Smooth muscle cell (in vitro differentiated cells): ENCODE measurements around the gene SNN. TPM values are rescaled to one million over a fixed set of nuclear protein-coding genes. Genes with fewer than 3 reads are reported as not detected.

ENCODE experiments used
- DNase-seq: peaks from one replicate; lab custom pipeline; 2025; ENCODE audit not compliant: unreplicated experiment; lab: John Stamatoyannopoulos, UW
- H2AFZ ChIP-seq: fragments of 200-600 bp; sonication (generic); 2 replicates; pipeline ENCODE4 v1.6.0; 2016; ENCODE audit warnings: antibody characterized with exemption, low read depth, mild to moderate bottlenecking
- H3F3A ChIP-seq: fragments of 200-600 bp; sonication (generic); 2 replicates; pipeline ENCODE4 v1.6.0; 2017; ENCODE audit warnings: antibody characterized with exemption, low read depth
- H3K27ac ChIP-seq: fragments of 200-600 bp; sonication (generic); 2 replicates; pipeline ENCODE4 v1.5.1; 2016; ENCODE audit warnings: low read depth, mild to moderate bottlenecking
- H3K27me3 ChIP-seq: fragments of 200-600 bp; sonication (generic); 2 replicates; pipeline ENCODE4 v1.6.1; 2016; ENCODE audit warnings: low read depth, mild to moderate bottlenecking
- H3K36me3 ChIP-seq: fragments of 200-600 bp; sonication (generic); 2 replicates; pipeline ENCODE4 v1.5.1; 2016; ENCODE audit warnings: low read depth
- H3K4me1 ChIP-seq: fragments of 200-600 bp; sonication (generic); 2 replicates; pipeline ENCODE4 v1.5.1; 2016; ENCODE audit warnings: low read depth
- H3K4me2 ChIP-seq: fragments of 200-600 bp; sonication (generic); 2 replicates; pipeline ENCODE4 v1.6.0; 2016; ENCODE audit warnings: mild to moderate bottlenecking
- H3K4me3 ChIP-seq: fragments of 200-600 bp; sonication (generic); 2 replicates; pipeline ENCODE4 v1.5.1; 2016; ENCODE audit warnings: mild to moderate bottlenecking
- H3K79me2 ChIP-seq: fragments of 200-600 bp; sonication (generic); 2 replicates; pipeline ENCODE4 v1.6.0; 2016; ENCODE audit warnings: low read depth, mild to moderate bottlenecking
- H3K9ac ChIP-seq: fragments of 200-600 bp; sonication (generic); 2 replicates; pipeline ENCODE4 v1.6.0; 2016; ENCODE audit warnings: low read depth
- H3K9me3 ChIP-seq: fragments of 200-600 bp; sonication (generic); replicated peaks from 2 replicates; pipeline ENCODE4 v1.5.1; 2016; ENCODE audit warnings: low read depth
- H4K20me1 ChIP-seq: fragments of 200-600 bp; sonication (generic); 2 replicates; pipeline ENCODE4 v1.6.0; 2016; ENCODE audit warnings: low read depth
- CTCF ChIP-seq: fragments of 200-600 bp; sonication (generic); IDR thresholded peaks from 2 replicates; pipeline ENCODE4 v1.5.1; 2017; ENCODE audit warnings: borderline replicate concordance, mild to moderate bottlenecking, antibody characterized with exemption; ENCODE audit not compliant: insufficient read depth, poor library complexity, severe bottlenecking
- WGBS: methylation state at CpG from one replicate; pipeline ENCODE4 v1.1.7; 2016; ENCODE audit warnings: low lambda C conversion rate; 5-methylcytosine and 5-hydroxymethylcytosine counted together
- polyA plus RNA-seq: library from polyadenylated mRNA; unstranded; fragments of >200 nt; fragmentation: Nextera tagmentation; extraction: Ambion mirVana; gene quantifications from 2 replicates; pipeline ENCODE4 v1.2.1, GENCODE V29; 2016
- total RNA-seq: library from RNA; depleted of rRNA; stranded (reverse); fragments of >200 nt; gene quantifications from 2 replicates; pipeline ENCODE4 v1.2.3, GENCODE V29; 2014

Gene SNN
- total and polyA plus RNA-seq, 2 experiments from 2014 or later = 6.4 to 10.9 TPM

- DNase-seq = no peak
- WGBS = 89% methylated on average over 7 of the region's 7 CpGs
Measured at GRCh38 chr16:11698271-11698689, 30.0 kb downstream of the SNN start.

GRCh38 chr16:11699234-11699894 is 31.1 kb downstream of the SNN start:
- no peak for TF ChIP-seq CTCF
- H3K4me3 ChIP-seq = no peak overlapping the region
- no peak overlapping the region for H3K27ac ChIP-seq
- no peaks in the 10 kb centered on the region for H3F3A ChIP-seq
- no peaks in the 10 kb centered on the region for H3K4me1 ChIP-seq
- no peak overlapping the region for H2AFZ ChIP-seq
- H3K4me2 ChIP-seq = no peak overlapping the region
- H3K79me2 ChIP-seq = peaks cover 6% of the 10 kb centered on the region
- peaks cover 82% of the 10 kb centered on the region for H4K20me1 ChIP-seq
- no peaks in the 10 kb centered on the region for H3K27me3 ChIP-seq
- 92% methylated on average over 10 of the region's 10 CpGs for WGBS
- no peaks in the 10 kb centered on the region for H3K9me3 ChIP-seq
- DNase-seq = no peak
- no peak overlapping the region for H3K9ac ChIP-seq
- no peaks in the 10 kb centered on the region for H3K36me3 ChIP-seq

More at GRCh38 chr16:11698271-11698689, 30.0 kb downstream of the SNN start:
- Histone ChIP-seq H3K9me3 (no peaks in the 10 kb centered on the region), H3K79me2 (peaks cover 5% of the 10 kb centered on the region), H3K4me2 (no peak overlapping the region), H4K20me1 (peaks cover 80% of the 10 kb centered on the region), H3F3A (no peaks in the 10 kb centered on the region), H3K4me3 (no peak overlapping the region), H3K9ac (no peak overlapping the region), H2AFZ (no peak overlapping the region), H3K4me1 (no peaks in the 10 kb centered on the region), H3K36me3 (no peaks in the 10 kb centered on the region), H3K27me3 (no peaks in the 10 kb centered on the region), H3K27ac (no peak overlapping the region)
- no peak for TF ChIP-seq CTCF

GRCh38 chr16:11700264-11701029 is 32.2 kb downstream of the SNN start:
- no peaks in the 10 kb centered on the region for H3K4me1 ChIP-seq
- TF ChIP-seq CTCF = no peak
- no peak for DNase-seq
- H3K36me3 ChIP-seq = no peaks in the 10 kb centered on the region
- H3K4me2 ChIP-seq = no peak overlapping the region
- H3K79me2 ChIP-seq = peaks cover 10% of the 10 kb centered on the region
- peaks cover 87% of the 10 kb centered on the region for H4K20me1 ChIP-seq
- H3K9me3 ChIP-seq = no peaks in the 10 kb centered on the region
- H3F3A ChIP-seq = no peaks in the 10 kb centered on the region
- no peak overlapping the region for H3K9ac ChIP-seq
- no peaks in the 10 kb centered on the region for H3K27me3 ChIP-seq
- no peak overlapping the region for H2AFZ ChIP-seq
- 88% methylated on average over 9 of the region's 9 CpGs for WGBS
- no peak overlapping the region for H3K27ac ChIP-seq
- no peak overlapping the region for H3K4me3 ChIP-seq
